ENCODE results near the gene SLC44A2. TPM values are rescaled to one million over a fixed set of nuclear protein-coding genes. Genes with fewer than 3 reads are reported as not detected.

SLC44A2 gene
- total and polyA plus RNA-seq, 2 experiments from 2014 or later, result 44.4 to 91.3 TPM

DNA sequence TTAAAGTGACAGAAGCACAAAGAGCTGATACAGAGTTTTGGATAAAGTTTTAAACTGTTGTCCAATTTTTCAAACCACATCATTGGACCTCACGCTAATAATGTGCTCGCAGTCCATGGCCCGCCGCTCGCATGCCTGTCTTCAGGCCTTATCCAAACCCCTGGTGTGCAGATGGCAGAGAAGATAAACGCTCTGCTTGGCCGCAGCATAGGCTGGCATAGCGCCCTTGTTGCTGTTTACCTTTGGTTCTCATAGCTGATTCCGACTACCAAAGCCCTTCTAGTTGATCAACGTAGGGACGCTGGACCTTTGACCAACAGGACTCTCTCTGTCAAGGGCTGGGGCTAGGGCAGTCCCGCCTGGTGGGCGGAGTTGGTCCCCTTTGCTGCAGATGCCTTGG lies 52.4 kb downstream of the SLC44A2 start:
- DNase-seq (ENCODE audit: low spot score), result no peak
- no peaks in the 10 kb centered on the region for H3K9me2 ChIP-seq (replicated peaks; ENCODE audit: insufficient read depth)
- H3K36me3 ChIP-seq (replicated peaks; ENCODE audit: insufficient read depth, low read depth), result peaks cover 5% of the 10 kb centered on the region
- no peaks in the 10 kb centered on the region for H3K4me1 ChIP-seq (ENCODE audit: insufficient read depth)
- WGBS (ENCODE audit: low lambda C conversion rate, missing lambda C conversion rate), result 97% methylated on average over 13 of the region's 13 CpGs
- H3K27me3 ChIP-seq, result no peaks in the 10 kb centered on the region
- H3K4me2 ChIP-seq, result no peak overlapping the region
- peaks cover 72% of the 10 kb centered on the region for H4K20me1 ChIP-seq (ENCODE audit: insufficient read depth, poor library complexity, severe bottlenecking)
- no peak overlapping the region for H3K4me3 ChIP-seq
- no peaks in the 10 kb centered on the region for H3K9me3 ChIP-seq (ENCODE audit: low read depth)
- TF ChIP-seq EZH2phosphoT487 (IDR thresholded peaks at IDR 0.05; ENCODE audit: low read depth, severe bottlenecking, unreplicated experiment) (no peak), EZH2 (IDR thresholded peaks at IDR 0.05; ENCODE audit: borderline replicate concordance) (no peak)
- TF ChIP-seq, protein P1, sequence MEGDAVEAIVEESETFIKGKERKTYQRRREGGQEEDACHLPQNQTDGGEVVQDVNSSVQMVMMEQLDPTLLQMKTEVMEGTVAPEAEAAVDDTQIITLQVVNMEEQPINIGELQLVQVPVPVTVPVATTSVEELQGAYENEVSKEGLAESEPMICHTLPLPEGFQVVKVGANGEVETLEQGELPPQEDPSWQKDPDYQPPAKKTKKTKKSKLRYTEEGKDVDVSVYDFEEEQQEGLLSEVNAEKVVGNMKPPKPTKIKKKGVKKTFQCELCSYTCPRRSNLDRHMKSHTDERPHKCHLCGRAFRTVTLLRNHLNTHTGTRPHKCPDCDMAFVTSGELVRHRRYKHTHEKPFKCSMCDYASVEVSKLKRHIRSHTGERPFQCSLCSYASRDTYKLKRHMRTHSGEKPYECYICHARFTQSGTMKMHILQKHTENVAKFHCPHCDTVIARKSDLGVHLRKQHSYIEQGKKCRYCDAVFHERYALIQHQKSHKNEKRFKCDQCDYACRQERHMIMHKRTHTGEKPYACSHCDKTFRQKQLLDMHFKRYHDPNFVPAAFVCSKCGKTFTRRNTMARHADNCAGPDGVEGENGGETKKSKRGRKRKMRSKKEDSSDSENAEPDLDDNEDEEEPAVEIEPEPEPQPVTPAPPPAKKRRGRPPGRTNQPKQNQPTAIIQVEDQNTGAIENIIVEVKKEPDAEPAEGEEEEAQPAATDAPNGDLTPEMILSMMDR (IDR thresholded peaks at IDR 0.05; ENCODE audit: poor library complexity), result no peak
- H3K79me2 ChIP-seq, result peaks cover 75% of the 10 kb centered on the region
- H3K27ac ChIP-seq, result no peak overlapping the region
- H2AFZ ChIP-seq, result no peak overlapping the region

DNA sequence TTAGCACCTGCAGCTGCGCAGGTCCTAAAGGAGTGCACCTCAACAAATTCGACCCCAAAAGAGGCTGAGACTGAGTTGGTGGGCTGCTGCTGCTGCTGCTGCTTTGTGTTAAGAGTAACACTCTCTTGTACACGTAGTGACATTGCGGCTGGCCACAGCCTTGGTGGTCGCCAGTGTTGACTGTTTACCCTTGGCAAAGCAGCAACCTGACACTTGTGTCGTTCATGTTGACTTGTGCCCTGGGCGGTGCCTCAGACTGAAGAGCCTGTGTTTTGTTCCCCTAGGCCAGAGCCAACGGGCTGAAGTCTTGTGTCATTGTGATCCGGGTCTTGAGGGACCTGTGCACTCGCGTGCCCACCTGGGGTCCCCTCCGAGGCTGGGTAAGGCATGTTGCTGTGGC lies 53.5 kb downstream of the SLC44A2 start:
- Histone ChIP-seq H3K36me3 (replicated peaks; ENCODE audit: insufficient read depth, low read depth) (no peaks in the 10 kb centered on the region), H3K9me2 (replicated peaks; ENCODE audit: insufficient read depth) (no peaks in the 10 kb centered on the region), H4K20me1 (ENCODE audit: insufficient read depth, poor library complexity, severe bottlenecking) (peaks cover 69% of the 10 kb centered on the region), H3K27me3 (no peaks in the 10 kb centered on the region), H3K4me3 (no peak overlapping the region), H3K79me2 (peaks cover 64% of the 10 kb centered on the region), H3K4me2 (no peak overlapping the region), H2AFZ (no peak overlapping the region), H3K9me3 (ENCODE audit: low read depth) (no peaks in the 10 kb centered on the region), H3K4me1 (ENCODE audit: insufficient read depth) (no peaks in the 10 kb centered on the region), H3K27ac (no peak overlapping the region)
- WGBS (ENCODE audit: low lambda C conversion rate, missing lambda C conversion rate), result 94% methylated on average over 12 of the region's 12 CpGs
- no peak for DNase-seq (ENCODE audit: low spot score)
- TF ChIP-seq, protein P1 (IDR thresholded peaks at IDR 0.05; ENCODE audit: poor library complexity), result no peak
- TF ChIP-seq EZH2phosphoT487 (IDR thresholded peaks at IDR 0.05; ENCODE audit: low read depth, severe bottlenecking, unreplicated experiment), result no peak
- no peak for TF ChIP-seq EZH2 (IDR thresholded peaks at IDR 0.05; ENCODE audit: borderline replicate concordance)

DNA sequence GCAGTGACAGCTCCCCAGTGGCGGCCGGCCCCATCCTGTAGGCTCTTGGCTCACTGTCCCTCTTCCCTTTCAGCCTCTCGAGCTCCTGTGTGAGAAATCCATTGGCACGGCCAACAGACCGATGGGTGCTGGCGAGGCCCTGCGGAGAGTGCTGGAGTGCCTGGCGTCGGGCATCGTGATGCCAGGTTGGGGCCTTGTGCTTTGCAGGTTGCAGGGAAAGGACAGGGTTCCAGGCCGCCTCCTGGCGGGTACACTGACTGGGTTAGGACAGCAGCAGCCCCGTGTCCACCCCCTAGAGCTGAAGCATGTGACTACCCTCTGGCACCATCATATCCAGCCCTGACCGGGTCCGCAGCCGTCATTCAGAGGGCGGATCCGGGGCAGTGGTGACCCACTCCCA lies 54.4 kb downstream of the SLC44A2 start:
- H3K27ac ChIP-seq, result no peak overlapping the region
- TF ChIP-seq EZH2 (IDR thresholded peaks at IDR 0.05; ENCODE audit: borderline replicate concordance) (no peak), EZH2phosphoT487 (IDR thresholded peaks at IDR 0.05; ENCODE audit: low read depth, severe bottlenecking, unreplicated experiment) (no peak)
- TF ChIP-seq, protein P1 (IDR thresholded peaks at IDR 0.05; ENCODE audit: poor library complexity), result no peak
- H3K9me2 ChIP-seq (replicated peaks; ENCODE audit: insufficient read depth), result no peaks in the 10 kb centered on the region
- no peak overlapping the region for H3K4me3 ChIP-seq
- no peak overlapping the region for H2AFZ ChIP-seq
- DNase-seq (ENCODE audit: low spot score), result no peak
- peaks cover 69% of the 10 kb centered on the region for H4K20me1 ChIP-seq (ENCODE audit: insufficient read depth, poor library complexity, severe bottlenecking)
- no peaks in the 10 kb centered on the region for H3K36me3 ChIP-seq (replicated peaks; ENCODE audit: insufficient read depth, low read depth)
- H3K4me1 ChIP-seq (ENCODE audit: insufficient read depth), result no peaks in the 10 kb centered on the region
- H3K27me3 ChIP-seq, result no peaks in the 10 kb centered on the region
- H3K4me2 ChIP-seq, result no peak overlapping the region
- H3K9me3 ChIP-seq (ENCODE audit: low read depth), result no peaks in the 10 kb centered on the region
- peaks cover 58% of the 10 kb centered on the region for H3K79me2 ChIP-seq
- 96% methylated on average over 18 of the region's 18 CpGs for WGBS (ENCODE audit: low lambda C conversion rate, missing lambda C conversion rate)

Data from hepatocyte (in vitro differentiated cells).